ENCODE results near the gene XKRX.

XKRX gene

DNA sequence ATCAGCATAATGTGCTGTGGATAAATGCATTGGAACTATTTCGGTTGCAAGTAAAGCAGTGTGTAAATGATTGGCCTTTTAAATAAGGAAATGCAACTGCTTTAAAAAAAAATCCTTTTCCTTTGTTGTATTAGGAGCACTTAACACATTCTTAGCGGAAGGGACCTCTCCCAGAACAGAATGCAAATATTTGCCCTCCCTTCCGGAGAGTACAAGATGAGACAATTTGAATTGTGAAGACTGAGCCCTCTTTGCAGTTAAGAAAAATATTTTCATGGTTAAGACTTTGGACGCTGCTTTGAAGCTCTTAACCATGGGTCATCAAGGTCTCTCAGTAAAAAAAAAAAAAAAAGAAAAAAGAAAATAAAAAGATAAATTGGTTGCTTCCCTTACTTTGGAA, 45.1 kb downstream of the XKRX start:
- no peak for DNase-seq

- peak; percentile 32 for DNase-seq
These were observed 48.3 kb downstream of the XKRX start for GRCh38 chrX:100880368-100880767.

GRCh38 chrX:100874325-100874724, 54.4 kb downstream of the XKRX start, which contains the start of gene NOX1:
Gene NOX1 (minus strand): TSS chrX:100874359. CDS start chrX:100874139, 220 bp downstream.
- no peak for DNase-seq

GRCh38 chrX:100871594-100872560, 56.8 kb downstream of the XKRX start:
- DNase-seq: no peak

GRCh38 chrX:100870527-100870926, 58.2 kb downstream of the XKRX start:
- DNase-seq: no peak

GRCh38 chrX:100868273-100868672, 60.4 kb downstream of the XKRX start:
- no peak for DNase-seq

DNA sequence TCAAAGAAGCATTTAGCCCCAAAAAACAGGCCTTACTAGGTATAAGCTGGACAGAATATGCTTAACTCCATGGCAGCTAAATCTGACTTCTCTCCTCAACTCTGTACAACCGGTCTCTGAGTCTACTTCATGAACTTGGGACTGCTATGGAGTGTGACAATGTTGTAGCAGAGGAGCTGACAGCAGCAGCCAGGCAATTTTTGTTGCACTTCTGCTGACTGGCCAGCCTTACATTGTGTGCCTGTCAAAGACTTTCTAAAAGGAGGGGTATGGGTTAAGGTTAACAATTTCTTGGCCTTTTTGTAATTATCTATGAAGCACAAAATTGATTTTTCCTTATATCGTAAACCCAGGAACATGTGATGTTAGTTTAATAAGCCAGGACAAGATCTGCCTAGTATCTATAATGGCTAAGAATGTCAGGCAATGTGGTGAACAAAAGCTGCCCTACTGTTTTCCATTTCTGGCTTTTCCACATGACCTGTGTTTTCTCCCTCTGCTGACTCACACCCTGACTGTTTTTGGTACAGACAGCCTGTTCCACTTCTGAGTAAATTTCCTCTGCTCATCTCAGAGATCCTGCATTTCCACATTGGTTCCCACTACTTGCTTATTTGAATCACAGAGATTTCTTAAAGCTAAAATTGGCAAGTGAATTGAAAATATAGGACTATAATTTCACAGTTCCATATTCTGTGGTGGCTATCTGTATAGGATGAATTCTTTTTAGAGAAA, 63.9 kb downstream of the XKRX start:
- DNase-seq: no peak

All from NCI-H1436 treated with DMSO at 0.1 percent for 48 hours (cell line).